Measurements from ENCODE around the gene PCCA. TPM values are rescaled to one million over a fixed set of nuclear protein-coding genes. Genes with fewer than 3 reads are reported as not detected.

Gene PCCA
- total and polyA plus RNA-seq, 2 donors (not counting 3 experiments of a cell fraction or from before 2014, with no cell fraction given): 5.7 to 20.2 TPM

GRCh38 chr13:100497389-100497788 is 408.5 kb downstream of the PCCA start:
- no peaks in the 10 kb centered on the region for H3K9me1 ChIP-seq (replicated peaks; ENCODE audit: control insufficient read depth, extremely low read depth, insufficient read depth, low read length)
- no peaks in the 10 kb centered on the region for H3K79me2 ChIP-seq (ENCODE audit: control insufficient read depth, insufficient read depth, low read length)
- ChIA-PET CTCF (no interaction called here), POLR2A (no interaction called here)
- H4K20me1 ChIP-seq (replicated peaks; ENCODE audit: control insufficient read depth, extremely low read depth, insufficient read depth, low read length): no peaks in the 10 kb centered on the region
- H3K27me3 ChIP-seq (ENCODE audit: control insufficient read depth in 2 of 2, insufficient read depth in 2 of 2, low read length in 2 of 2): no peaks in the 10 kb centered on the region
- H3K36me3 ChIP-seq (ENCODE audit: control insufficient read depth in 2 of 2, extremely low read depth in 1 of 2, insufficient read depth in 2 of 2, low read length in 2 of 2): no peaks in the 10 kb centered on the region
- DNase-seq (ENCODE audit: low read depth, low spot score): peak; percentile 33
- H2AFZ ChIP-seq (ENCODE audit: low read depth, low read length): no peak overlapping the region
- H3K4me3 ChIP-seq (replicated peaks in 1 of 3; ENCODE audit: insufficient read depth in 1 of 3, low read depth in 1 of 3, low read length in 3 of 3): no peak overlapping the region
- peak; percentile 26 for TF ChIP-seq JUN (IDR thresholded peaks at IDR 0.05; ENCODE audit: borderline replicate concordance, insufficient read depth, insufficient read length, low read depth)
- TF ChIP-seq POLR2A (IDR thresholded peaks at IDR 0.05; ENCODE audit: low read depth, low read length): no peak
- H3K4me2 ChIP-seq (ENCODE audit: insufficient read depth, low read length): no peak overlapping the region
- BruUV-seq (replicated peaks): no TSS peak
- H3K27ac ChIP-seq (ENCODE audit: insufficient read depth, low read depth, low read length): no peak overlapping the region
- no peak overlapping the region for H3K9ac ChIP-seq (replicated peaks; ENCODE audit: extremely low read depth, insufficient read depth, low read length)
- dilution Hi-C loops (cut with MboI; ENCODE audit: extremely low pct_ligation_motif_present, low sequenced_read_pairs) (no loop called here), intact Hi-C loops (cut with micrococcal nuclease) (no loop called here)
- peak; percentile 85 for FAIRE-seq
- no peaks in the 10 kb centered on the region for H3K4me1 ChIP-seq (ENCODE audit: control insufficient read depth, extremely low read depth, insufficient read depth, low read length)
- H3K9me3 ChIP-seq (replicated peaks; ENCODE audit: control insufficient read depth, insufficient read depth, low read length): no peaks in the 10 kb centered on the region

GRCh38 chr13:100502446-100502845 is 413.6 kb downstream of the PCCA start:
- no peak for TF ChIP-seq EZH2 (IDR thresholded peaks at IDR 0.05; ENCODE audit: borderline replicate concordance, low read depth, low read length, severe bottlenecking)
- no peak for TF ChIP-seq POLR2AphosphoS5 (IDR thresholded peaks at IDR 0.05; ENCODE audit: insufficient read depth, low read depth, low read length)
- Histone ChIP-seq H3K4me1 (ENCODE audit: control insufficient read depth, extremely low read depth, insufficient read depth, low read length) (peaks cover 9% of the 10 kb centered on the region), H3K27ac (ENCODE audit: insufficient read depth, low read depth, low read length) (no peak overlapping the region), H3K36me3 (ENCODE audit: control insufficient read depth in 2 of 2, extremely low read depth in 1 of 2, insufficient read depth in 2 of 2, low read length in 2 of 2) (no peaks in the 10 kb centered on the region), H2AFZ (ENCODE audit: low read depth, low read length) (no peak overlapping the region), H3K27me3 (ENCODE audit: control insufficient read depth in 2 of 2, insufficient read depth in 2 of 2, low read length in 2 of 2) (no peaks in the 10 kb centered on the region), H3K9ac (replicated peaks; ENCODE audit: extremely low read depth, insufficient read depth, low read length) (no peak overlapping the region), H3K9me3 (replicated peaks; ENCODE audit: control insufficient read depth, insufficient read depth, low read length) (no peaks in the 10 kb centered on the region), H3K4me2 (ENCODE audit: insufficient read depth, low read length) (no peak overlapping the region), H3K9me1 (replicated peaks; ENCODE audit: control insufficient read depth, extremely low read depth, insufficient read depth, low read length) (no peaks in the 10 kb centered on the region), H3K79me2 (ENCODE audit: control insufficient read depth, insufficient read depth, low read length) (no peaks in the 10 kb centered on the region), H3K4me3 (replicated peaks in 1 of 3; ENCODE audit: insufficient read depth in 1 of 3, low read depth in 1 of 3, low read length in 3 of 3) (no peak overlapping the region), H4K20me1 (replicated peaks; ENCODE audit: control insufficient read depth, extremely low read depth, insufficient read depth, low read length) (no peaks in the 10 kb centered on the region)
- no peak for FAIRE-seq
- no TSS peak for BruUV-seq (replicated peaks)
- POLR2A ChIA-PET: no interaction called here
- no peak for DNase-seq (ENCODE audit: low read depth, low spot score)
- dilution Hi-C loops (cut with MboI; ENCODE audit: extremely low pct_ligation_motif_present, low sequenced_read_pairs): no loop called here
- intact Hi-C loops (cut with micrococcal nuclease): no loop called here
- CTCF ChIA-PET: interaction anchor here (0.6 to 2.1 kb wide), 3 partner anchors 11 to 886 kb away, joined by 3 to 5 read pairs (median 4); no protein-coding TSS in a partner anchor
